K562 (cell line): ENCODE results near the gene BRAP. TPM values are rescaled to one million over a fixed set of nuclear protein-coding genes. Genes with fewer than 3 reads are reported as not detected.

Experiments
- ATF2 ChIP-seq: sonication (generic); formaldehyde crosslinking; IDR thresholded peaks from 2 replicates; pipeline ENCODE4 v1.8.1; 2022; ENCODE audit warnings: missing genetic modification reagents
- DACH1 ChIP-seq: fragments of 450-650 bp; IDR thresholded peaks from 2 replicates; pipeline ENCODE4 v1.6.1; 2018; ENCODE audit not compliant: partially characterized antibody
- ELF4 ChIP-seq: fragments of 450-650 bp; formaldehyde crosslinking; IDR thresholded peaks from 2 replicates; pipeline ENCODE4 v1.4.0; 2022; ENCODE audit warnings: missing genetic modification characterization
- HOXB6 ChIP-seq: fragments of 250-450 bp; sonication (Bioruptor Pico); IDR thresholded peaks from 2 replicates; pipeline ENCODE4 v1.5.1; 2022; ENCODE audit warnings: mild to moderate bottlenecking, borderline replicate concordance
- MAZ ChIP-seq, 2 experiments: fragments of 450-650 bp in 1 of 2; sonication (generic) in 1 of 2; formaldehyde crosslinking; IDR thresholded peaks in 1 of 2; conservative IDR thresholded peaks in 1 of 2; 2 replicates each; pipeline versions ENCODE4 v1.4.0 to v1.5.0; 2020; ENCODE audit warnings: mild to moderate bottlenecking in 1 of 2, missing genetic modification reagents in 1 of 2
- MTA2 ChIP-seq: fragments of 450-650 bp; IDR thresholded peaks from 2 replicates; pipeline ENCODE4 v1.6.1; 2016; ENCODE audit warnings: low read depth
- NR2C1 ChIP-seq, 2 experiments: fragments of 450-650 bp; IDR thresholded peaks; 2 replicates each; pipeline ENCODE4 v1.6.1; 2017; ENCODE audit warnings: mild to moderate bottlenecking in 2 of 2, antibody characterized with exemption in 1 of 2, inconsistent platforms in 1 of 2, missing compliant biosample characterization in 1 of 2, missing genetic modification characterization in 1 of 2
- PATZ1 ChIP-seq: fragments of 250-450 bp; sonication (Bioruptor Pico); IDR thresholded peaks from 2 replicates; pipeline ENCODE4 v1.5.0; 2020; ENCODE audit warnings: mild to moderate bottlenecking, borderline replicate concordance
- PTTG1 ChIP-seq: fragments of 450-650 bp; IDR thresholded peaks from 2 replicates; pipeline ENCODE4 v1.6.1; 2016; ENCODE audit warnings: low read depth, mild to moderate bottlenecking, missing genetic modification characterization, missing compliant biosample characterization
- SAFB2 ChIP-seq: fragments of 200-400 bp; formaldehyde crosslinking; IDR thresholded peaks from 2 replicates; pipeline ENCODE4 v1.6.1; 2018; ENCODE audit warnings: borderline replicate concordance, low read length, low read depth, moderate library complexity; ENCODE audit not compliant: severe bottlenecking
- STAT6 ChIP-seq: sonication (generic); formaldehyde crosslinking; IDR thresholded peaks from 2 replicates; pipeline ENCODE4 v1.8.1; 2023; ENCODE audit warnings: mild to moderate bottlenecking, missing genetic modification reagents
- ZKSCAN3 ChIP-seq: fragments of 250-450 bp; sonication (Bioruptor Pico); IDR thresholded peaks from 2 replicates; pipeline ENCODE4 v1.4.0; 2020
- ZMIZ1 ChIP-seq, 2 experiments: fragments of 150-350 bp in 1 of 2; IDR thresholded peaks; 2 replicates each; pipeline ENCODE4 v1.6.1; 2012 to 2016; ENCODE audit warnings: low read depth in 2 of 2, low read length in 2 of 2, mild to moderate bottlenecking in 1 of 2, moderate library complexity in 1 of 2
- ZNF121 ChIP-seq: sonication (generic); formaldehyde crosslinking; conservative IDR thresholded peaks from 2 replicates; pipeline ENCODE4 v1.8.0; 2022; ENCODE audit warnings: missing genetic modification reagents
- ZNF165 ChIP-seq: fragments of 250-450 bp; sonication (Bioruptor Pico); IDR thresholded peaks from 2 replicates; pipeline ENCODE4 v1.4.0; 2020; ENCODE audit warnings: borderline replicate concordance
- ZNF778 ChIP-seq: fragments of 450-650 bp; formaldehyde crosslinking; IDR thresholded peaks from 2 replicates; pipeline ENCODE4 v1.4.0; 2020; ENCODE audit warnings: mild to moderate bottlenecking, moderate library complexity
- ZZZ3 ChIP-seq: fragments of 450-650 bp; IDR thresholded peaks from 2 replicates; pipeline ENCODE4 v1.6.1; 2016; ENCODE audit warnings: antibody characterized with exemption, mild to moderate bottlenecking, moderate library complexity
- polyA plus RNA-seq, 8 experiments: library from polyadenylated mRNA; depleted of rRNA in 4 of 8; stranded (reverse) in 5 of 8; unstranded in 3 of 8; fragments of >200 nt; fragmentation: Nextera tagmentation in 2 of 8; fragmentation: Illumina TruSeq in 1 of 8; extraction: Ambion mirVana in 2 of 8; extraction: Trizol in 1 of 8; gene quantifications; 2 replicates each; pipeline versions ENCODE4 v1.2.1 to v1.2.3, GENCODE V29; 2011 to 2014; ENCODE audit warnings: inconsistent platforms in 1 of 8, missing spikeins in 1 of 8
- total RNA-seq, 7 experiments: library from RNA; depleted of rRNA in 6 of 7; stranded (reverse); fragments of >200 nt in 6 of 7; fragmentation: Illumina TruSeq in 2 of 7; extraction: Trizol in 2 of 7; gene quantifications; 2 replicates each; pipeline versions ENCODE4 v1.2.1 to v1.2.3, GENCODE V29; 2011 to 2021; ENCODE audit warnings: low replicate concordance in 1 of 7

Gene BRAP
- total and polyA plus RNA-seq, 9 of the 15 experiments (the other 6 are each of a cell fraction or from before 2014, with no cell fraction given), result 2.2 to 32.6 (median 27.5) TPM

GRCh38 chr12:111599453-111600204 is 86.1 kb downstream of the BRAP start (continued):
- no peak for TF ChIP-seq ZNF165
- TF ChIP-seq ELF4 (CRISPR knock-in tag), result no peak
- TF ChIP-seq DACH1, result no peak
- no peak for TF ChIP-seq ATF2
- peak; percentile 36; the same call in 1 of the 2 replicates for TF ChIP-seq ZZZ3
- TF ChIP-seq ZKSCAN3, result no peak
- peak; percentile 90 to 97 for TF ChIP-seq MAZ (CRISPR knock-in tag; conservative IDR thresholded peaks at IDR 0.05 in 1 of 2, IDR thresholded peaks at IDR 0.05 in 1 of 2)
- no peak for TF ChIP-seq SAFB2
- TF ChIP-seq MTA2, result no peak
- no peak for TF ChIP-seq HOXB6 (CRISPR knock-in tag)
- TF ChIP-seq ZNF121 (CRISPR knock-in tag), result no peak; the same call in 1 of the 2 replicates
- no peak for TF ChIP-seq ZNF778 (CRISPR knock-in tag)
- TF ChIP-seq PTTG1 (tag), result no peak
- TF ChIP-seq NR2C1 (IDR thresholded peaks at IDR 0.05), result peak; percentile 47; the same call in 1 of the 2 replicates
- TF ChIP-seq NR2C1 (tag; IDR thresholded peaks at IDR 0.05), result peak; percentile 78
- 0 out of 4 replicates have a peak, but pooled peaks of 1 of the 2 experiments have one; percentile 28 for TF ChIP-seq ZMIZ1 (IDR thresholded peaks at IDR 0.05; ENCODE audit: low read depth in 2 of 2, low read length in 2 of 2)
- 0 out of 2 replicates have a peak, but pooled peaks have one; percentile 72 for TF ChIP-seq STAT6 (CRISPR knock-in tag)
- no peak for TF ChIP-seq PATZ1 (CRISPR knock-in tag)
